Measurements from ENCODE around the gene PRM1.

Gene PRM1

GRCh38 chr16:11280616-11281522, at the start of gene PRM1:
PRM1 (minus strand) TSS chr16:11281330; CDS start chr16:11281238, 92 bp downstream.
- Histone ChIP-seq H3K9me3 (ENCODE audit: insufficient read depth, low read length, severe bottlenecking) (no peaks in the 10 kb centered on the region), H3K27me3 (ENCODE audit: insufficient read depth, low read length, poor library complexity) (peaks cover 4% of the 10 kb centered on the region), H3K4me2 (ENCODE audit: insufficient read depth, low read length) (no peak within 1 kb of the TSS), H4K20me1 (ENCODE audit: insufficient read depth, low read length) (no peaks in the 10 kb centered on the region), H3K4me1 (ENCODE audit: insufficient read depth, low read length) (no peaks in the 10 kb centered on the region), H3K27ac (ENCODE audit: low read length) (no peak within 1 kb of the TSS), H3K79me2 (ENCODE audit: insufficient read depth, low read length) (no peaks in the 10 kb centered on the region), H2AFZ (ENCODE audit: low read depth, low read length) (no peak within 1 kb of the TSS), H3K36me3 (ENCODE audit: insufficient read depth, low read length) (no peaks in the 10 kb centered on the region), H3K4me3 (ENCODE audit: low read depth in 1 of 2, low read length in 2 of 2) (no peak within 1 kb of the TSS), H3K9ac (ENCODE audit: low read depth, low read length) (no peak within 1 kb of the TSS)
- TF ChIP-seq, protein P1, sequence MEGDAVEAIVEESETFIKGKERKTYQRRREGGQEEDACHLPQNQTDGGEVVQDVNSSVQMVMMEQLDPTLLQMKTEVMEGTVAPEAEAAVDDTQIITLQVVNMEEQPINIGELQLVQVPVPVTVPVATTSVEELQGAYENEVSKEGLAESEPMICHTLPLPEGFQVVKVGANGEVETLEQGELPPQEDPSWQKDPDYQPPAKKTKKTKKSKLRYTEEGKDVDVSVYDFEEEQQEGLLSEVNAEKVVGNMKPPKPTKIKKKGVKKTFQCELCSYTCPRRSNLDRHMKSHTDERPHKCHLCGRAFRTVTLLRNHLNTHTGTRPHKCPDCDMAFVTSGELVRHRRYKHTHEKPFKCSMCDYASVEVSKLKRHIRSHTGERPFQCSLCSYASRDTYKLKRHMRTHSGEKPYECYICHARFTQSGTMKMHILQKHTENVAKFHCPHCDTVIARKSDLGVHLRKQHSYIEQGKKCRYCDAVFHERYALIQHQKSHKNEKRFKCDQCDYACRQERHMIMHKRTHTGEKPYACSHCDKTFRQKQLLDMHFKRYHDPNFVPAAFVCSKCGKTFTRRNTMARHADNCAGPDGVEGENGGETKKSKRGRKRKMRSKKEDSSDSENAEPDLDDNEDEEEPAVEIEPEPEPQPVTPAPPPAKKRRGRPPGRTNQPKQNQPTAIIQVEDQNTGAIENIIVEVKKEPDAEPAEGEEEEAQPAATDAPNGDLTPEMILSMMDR (IDR thresholded peaks at IDR 0.05; ENCODE audit: borderline replicate concordance, extremely low read depth, low read length, poor library complexity, severe bottlenecking), result no peak
- TF ChIP-seq EZH2 (IDR thresholded peaks at IDR 0.05; ENCODE audit: borderline replicate concordance, low read depth, low read length, severe bottlenecking), result no peak
- no peak for DNase-seq
- no peak for ATAC-seq (ENCODE audit: insufficient read depth, low read depth)

GRCh38 chr16:11330526-11331237, 49.6 kb upstream of the PRM1 start:
- no peaks in the 10 kb centered on the region for H3K27me3 ChIP-seq (ENCODE audit: insufficient read depth, low read length, poor library complexity)
- no peak overlapping the region for H3K27ac ChIP-seq (ENCODE audit: low read length)
- no peak overlapping the region for H3K4me3 ChIP-seq (ENCODE audit: low read depth in 1 of 2, low read length in 2 of 2)
- no peak overlapping the region for H2AFZ ChIP-seq (ENCODE audit: low read depth, low read length)
- H3K9ac ChIP-seq (ENCODE audit: low read depth, low read length), result no peak overlapping the region
- no peaks in the 10 kb centered on the region for H3K79me2 ChIP-seq (ENCODE audit: insufficient read depth, low read length)
- TF ChIP-seq, protein P1 (IDR thresholded peaks at IDR 0.05; ENCODE audit: borderline replicate concordance, extremely low read depth, low read length, poor library complexity, severe bottlenecking), result no peak
- no peak for TF ChIP-seq EZH2 (IDR thresholded peaks at IDR 0.05; ENCODE audit: borderline replicate concordance, low read depth, low read length, severe bottlenecking)
- peaks cover 17% of the 10 kb centered on the region for H3K4me1 ChIP-seq (ENCODE audit: insufficient read depth, low read length)
- peaks cover 3% of the 10 kb centered on the region; the same call in 1 of the 2 replicates for H4K20me1 ChIP-seq (ENCODE audit: insufficient read depth, low read length)
- H3K36me3 ChIP-seq (ENCODE audit: insufficient read depth, low read length), result no peaks in the 10 kb centered on the region
- H3K4me2 ChIP-seq (ENCODE audit: insufficient read depth, low read length), result no peak overlapping the region
- no peaks in the 10 kb centered on the region for H3K9me3 ChIP-seq (ENCODE audit: insufficient read depth, low read length, severe bottlenecking)
- DNase-seq (no peak), ATAC-seq (ENCODE audit: insufficient read depth, low read depth) (no peak)

GRCh38 chr16:11329891-11330290, 48.8 kb upstream of the PRM1 start:
- Histone ChIP-seq H3K4me2 (ENCODE audit: insufficient read depth, low read length) (no peak overlapping the region), H3K36me3 (ENCODE audit: insufficient read depth, low read length) (no peaks in the 10 kb centered on the region), H3K4me3 (ENCODE audit: low read depth in 1 of 2, low read length in 2 of 2) (no peak overlapping the region), H3K9ac (ENCODE audit: low read depth, low read length) (no peak overlapping the region), H3K79me2 (ENCODE audit: insufficient read depth, low read length) (no peaks in the 10 kb centered on the region), H3K27ac (ENCODE audit: low read length) (no peak overlapping the region), H3K9me3 (ENCODE audit: insufficient read depth, low read length, severe bottlenecking) (no peaks in the 10 kb centered on the region), H3K4me1 (ENCODE audit: insufficient read depth, low read length) (peaks cover 17% of the 10 kb centered on the region), H4K20me1 (ENCODE audit: insufficient read depth, low read length) (peaks cover 3% of the 10 kb centered on the region; the same call in 1 of the 2 replicates), H3K27me3 (ENCODE audit: insufficient read depth, low read length, poor library complexity) (no peaks in the 10 kb centered on the region), H2AFZ (ENCODE audit: low read depth, low read length) (no peak overlapping the region)
- DNase-seq (no peak), ATAC-seq (ENCODE audit: insufficient read depth, low read depth) (no peak)
- no peak for TF ChIP-seq EZH2 (IDR thresholded peaks at IDR 0.05; ENCODE audit: borderline replicate concordance, low read depth, low read length, severe bottlenecking)
- TF ChIP-seq, protein P1 (IDR thresholded peaks at IDR 0.05; ENCODE audit: borderline replicate concordance, extremely low read depth, low read length, poor library complexity, severe bottlenecking), result no peak
